Measurements from ENCODE around the gene SGTB. TPM values are rescaled to one million over a fixed set of nuclear protein-coding genes. Genes with fewer than 3 reads are reported as not detected.
"Not testable (repeated sequence)": the region's sequence is repeated elsewhere in the genome, so short reads cannot be mapped to it uniquely, and the experiment has no call there.

SGTB gene
- total RNA-seq, 2 donors from 2014 or later = 19.1 to 23.4 TPM

GRCh38 chr5:65742565-65743231 is 20.8 kb upstream of the SGTB start:
- no peak for DNase-seq (ENCODE audit: low spot score in 2 of 2)
- ATAC-seq = peak; percentile 76 to 96
- H3K36me3 Mint-ChIP-seq = peaks cover 0 to 5% of the 10 kb centered on the region in 2 donors
- H3K9me3 Mint-ChIP-seq = peaks cover 0 to 4% of the 10 kb centered on the region in 2 donors
- no peak overlapping the region for H3K27ac Mint-ChIP-seq

- H3K36me3 Mint-ChIP-seq = no peaks in the 10 kb centered on the region
- no peaks in the 10 kb centered on the region for H3K9me3 Mint-ChIP-seq
- no peak for DNase-seq (ENCODE audit: low spot score in 2 of 2)
- H3K27ac Mint-ChIP-seq = no peak overlapping the region
- ATAC-seq = no peak
These were observed 17.3 kb upstream of the SGTB start for GRCh38 chr5:65739162-65739561.

GRCh38 chr5:65738305-65738704 is 16.4 kb upstream of the SGTB start:
- no peak overlapping the region for H3K27ac Mint-ChIP-seq
- no peak for DNase-seq (ENCODE audit: low spot score in 2 of 2)
- no peaks in the 10 kb centered on the region for H3K9me3 Mint-ChIP-seq
- ATAC-seq = no peak
- H3K36me3 Mint-ChIP-seq = no peaks in the 10 kb centered on the region

- Mint-ChIP-seq H3K9me3 (no peaks in the 10 kb centered on the region), H3K36me3 (no peaks in the 10 kb centered on the region), H3K27ac (no peak overlapping the region)
- DNase-seq (ENCODE audit: low spot score in 2 of 2) (no peak), ATAC-seq (no peak)
These were observed 15.9 kb upstream of the SGTB start for GRCh38 chr5:65737842-65738241.

GRCh38 chr5:65736011-65736410 is 14.1 kb upstream of the SGTB start:
- Mint-ChIP-seq H3K27ac (no peak overlapping the region), H3K36me3 (no peaks in the 10 kb centered on the region), H3K9me3 (no peaks in the 10 kb centered on the region)
- no peak for ATAC-seq
- DNase-seq (ENCODE audit: low spot score in 2 of 2) = no peak

GRCh38 chr5:65734921-65735320 is 13.0 kb upstream of the SGTB start:
- H3K27ac Mint-ChIP-seq = no peak overlapping the region
- H3K36me3 Mint-ChIP-seq = no peaks in the 10 kb centered on the region
- DNase-seq (ENCODE audit: low spot score in 2 of 2) = no peak
- ATAC-seq = no peak
- no peaks in the 10 kb centered on the region for H3K9me3 Mint-ChIP-seq

- ATAC-seq; H3K36me3 Mint-ChIP-seq; H3K27ac Mint-ChIP-seq; H3K9me3 Mint-ChIP-seq; DNase-seq (ENCODE audit: low spot score in 2 of 2): not testable (repeated sequence)
These were observed 12.4 kb upstream of the SGTB start for GRCh38 chr5:65734196-65734775.

- not testable (repeated sequence) for ATAC-seq; H3K9me3 Mint-ChIP-seq; DNase-seq (ENCODE audit: low spot score in 2 of 2); H3K27ac Mint-ChIP-seq; H3K36me3 Mint-ChIP-seq
These were observed 10.1 kb upstream of the SGTB start for GRCh38 chr5:65732046-65732445.

- no peaks in the 10 kb centered on the region for H3K9me3 Mint-ChIP-seq
These were observed 9.0 kb upstream of the SGTB start for GRCh38 chr5:65730910-65731309.

GRCh38 chr5:65728218-65728617 is 6.3 kb upstream of the SGTB start:
- no peaks in the 10 kb centered on the region for H3K9me3 Mint-ChIP-seq
- ATAC-seq (no peak), DNase-seq (ENCODE audit: low spot score in 2 of 2) (no peak)
- H3K36me3 Mint-ChIP-seq = peaks cover under 1 to 3% of the 10 kb centered on the region in 2 donors
- no peak overlapping the region for H3K27ac Mint-ChIP-seq

More at GRCh38 chr5:65730910-65731309, 9.0 kb upstream of the SGTB start:
- Mint-ChIP-seq H3K36me3 (no peaks in the 10 kb centered on the region), H3K27ac (no peak overlapping the region)
- DNase-seq (ENCODE audit: low spot score in 2 of 2) (no peak), ATAC-seq (no peak)

- Mint-ChIP-seq H3K27ac (no peak overlapping the region), H3K36me3 (peaks cover 7 to 9% of the 10 kb centered on the region in 2 donors), H3K9me3 (no peaks in the 10 kb centered on the region)
- DNase-seq (ENCODE audit: low spot score in 2 of 2) (no peak), ATAC-seq (no peak)
These were observed 5.7 kb upstream of the SGTB start for GRCh38 chr5:65727491-65728156.

GRCh38 chr5:65722575-65723403 is 880 bp upstream of the SGTB start:
- H3K36me3 Mint-ChIP-seq = peaks cover 10 to 12% of the 10 kb centered on the region in 2 donors
- DNase-seq (ENCODE audit: low spot score in 2 of 2) = no peak
- no peaks in the 10 kb centered on the region for H3K9me3 Mint-ChIP-seq
- no peak for ATAC-seq
- peak overlapping the region; percentile 82 to 84 for H3K27ac Mint-ChIP-seq

GRCh38 chr5:65721050-65721719 is 724 bp downstream of the SGTB start:
- Mint-ChIP-seq H3K9me3 (no peaks in the 10 kb centered on the region), H3K36me3 (peaks cover 10 to 12% of the 10 kb centered on the region in 2 donors), H3K27ac (peak overlapping the region; percentile 81 to 82)
- ATAC-seq (peak; percentile 27 to 48), DNase-seq (ENCODE audit: low spot score in 2 of 2) (no peak)

- ATAC-seq (no peak), DNase-seq (ENCODE audit: low spot score in 2 of 2) (no peak)
- Mint-ChIP-seq H3K9me3 (no peaks in the 10 kb centered on the region), H3K27ac (peak overlapping the region; percentile 81 to 82), H3K36me3 (peaks cover 10 to 12% of the 10 kb centered on the region in 2 donors)
These were observed 3.2 kb downstream of the SGTB start for GRCh38 chr5:65718576-65719310.

GRCh38 chr5:65708145-65708544 is 13.8 kb downstream of the SGTB start:
- DNase-seq (ENCODE audit: low spot score in 2 of 2) (no peak), ATAC-seq (no peak)
- Mint-ChIP-seq H3K9me3 (no peaks in the 10 kb centered on the region), H3K36me3 (peaks cover 0 to 5% of the 10 kb centered on the region in 2 donors), H3K27ac (no peak overlapping the region)

GRCh38 chr5:65707663-65708062 is 14.2 kb downstream of the SGTB start:
- ATAC-seq (no peak), DNase-seq (ENCODE audit: low spot score in 2 of 2) (no peak)
- Mint-ChIP-seq H3K9me3 (no peaks in the 10 kb centered on the region), H3K36me3 (peaks cover 0 to 7% of the 10 kb centered on the region in 2 donors), H3K27ac (no peak overlapping the region)
